HCT116 (cell line): Measurements from ENCODE around the gene INTS6. TPM values are rescaled to one million over a fixed set of nuclear protein-coding genes. Genes with fewer than 3 reads are reported as not detected.

Source experiments
- ATAC-seq: fragments of 200-7000 bp; cut with Tn5 transposase; 2 replicates; pipeline ENCODE4 v1.9.1; 2020; ENCODE audit warnings: mild to moderate bottlenecking, moderate library complexity
- BruUV-seq: library from RNA; stranded (reverse); fragments of 400-500 nt; replicated peaks from 2 replicates; lab custom pipeline; 2021; lab: Mats Ljungman, UMichigan
- CTCF ChIA-PET: fragments of 300-600 bp; sonication (Branson Sonifier 250); formaldehyde crosslinking; loops from one replicate; lab custom pipeline; 2021; ENCODE audit warnings: antibody characterized with exemption; lab: Charles Lee
- POLR2A ChIA-PET: fragments of 300-600, 350-600 bp; sonication (Branson Sonifier 250); formaldehyde crosslinking; loops from one replicate; lab custom pipeline; 2021; ENCODE audit warnings: antibody characterized with exemption; lab: Charles Lee
- RAD21 ChIA-PET, 2 experiments: fragments of 300-600 bp; sonication (Branson Sonifier 250); formaldehyde crosslinking; loops; one replicate each; lab custom pipeline; 2023; ENCODE audit warnings: low total read pairs in 2 of 2; ENCODE audit not compliant: uncharacterized antibody in 2 of 2, unreplicated experiment in 2 of 2, low non-redundant PET in 1 of 2; lab: Charles Lee
- DNase-seq: peaks from one replicate; pipeline ENCODE4 v3.0.0-alpha.2; 2010; ENCODE audit warnings: low read depth, low spot score
- H2AFZ ChIP-seq: fragments of 200-600 bp; shearing (Covaris generic), sonication (generic); 2 replicates; pipeline ENCODE4 v1.6.1; 2017; ENCODE audit warnings: low read depth, mixed run types, mixed read lengths, antibody characterized with exemption, low read length; ENCODE audit not compliant: poor library complexity, severe bottlenecking
- H3K27ac ChIP-seq: 2 replicates; pipeline ENCODE4 v1.5.1; 2012; ENCODE audit warnings: low read depth, low read length
- H3K27me3 ChIP-seq: fragments of 200-600 bp; sonication (generic); 2 replicates; pipeline ENCODE4 v1.6.1; 2016; ENCODE audit warnings: mixed run types, low read length, mixed read lengths; ENCODE audit not compliant: insufficient read depth
- H3K36me3 ChIP-seq, 2 experiments: fragments of 200-500 bp in 1 of 2; fragments of 200-600 bp in 1 of 2; sonication (Bioruptor generic) in 1 of 2; sonication (generic) in 1 of 2; 2 replicates each; pipeline versions ENCODE4 v1.5.1 to v1.6.1; 2014 to 2016; ENCODE audit warnings: low read length in 2 of 2, inconsistent platforms in 1 of 2, mixed read lengths in 1 of 2, mixed run types in 1 of 2; ENCODE audit not compliant: insufficient read depth in 2 of 2, control insufficient read depth in 1 of 2
- H3K4me1 ChIP-seq, 2 experiments: fragments of 200-600 bp in 1 of 2; sonication (generic) in 1 of 2; 2 replicates each; pipeline versions ENCODE4 v1.5.1 to v1.6.1; 2012 to 2017; ENCODE audit warnings: low read length in 2 of 2, inconsistent platforms in 1 of 2, mild to moderate bottlenecking in 1 of 2, mixed read lengths in 1 of 2, mixed run types in 1 of 2, moderate library complexity in 1 of 2; ENCODE audit not compliant: insufficient read depth in 2 of 2, control insufficient read depth in 1 of 2
- H3K4me2 ChIP-seq: fragments of 200-600 bp; sonication (generic); 2 replicates; pipeline ENCODE4 v1.6.1; 2017; ENCODE audit warnings: mixed run types, low read length, mixed read lengths
- H3K4me3 ChIP-seq, 2 experiments: fragments of 200-600 bp in 1 of 2; sonication (generic) in 1 of 2; replicated peaks in 1 of 2; 2 replicates each; pipeline ENCODE4 v1.5.1; 2011 to 2016; ENCODE audit warnings: low read length in 2 of 2, control low read depth in 1 of 2, low read depth in 1 of 2, mild to moderate bottlenecking in 1 of 2, mixed read lengths in 1 of 2, mixed run types in 1 of 2
- H3K79me2 ChIP-seq: fragments of 200-600 bp; sonication (generic); 2 replicates; pipeline ENCODE4 v1.6.1; 2017; ENCODE audit warnings: mild to moderate bottlenecking, mixed run types, low read length, moderate library complexity, mixed read lengths; ENCODE audit not compliant: insufficient read depth
- H3K9ac ChIP-seq: fragments of 200-600 bp; sonication (generic); 2 replicates; pipeline ENCODE4 v1.6.1; 2016; ENCODE audit warnings: low read length, mixed read lengths
- H3K9me2 ChIP-seq: fragments of 200-600 bp; sonication (generic), shearing (Covaris generic); 2 replicates; pipeline ENCODE4 v1.6.1; 2017; ENCODE audit warnings: mixed run types, mild to moderate bottlenecking, moderate library complexity; ENCODE audit not compliant: insufficient read depth
- H3K9me3 ChIP-seq, 2 experiments: fragments of 200-500 bp in 1 of 2; fragments of 200-600 bp in 1 of 2; sonication (Bioruptor generic) in 1 of 2; sonication (generic) in 1 of 2; 2 replicates each; pipeline ENCODE4 v1.6.1; 2014 to 2017; ENCODE audit warnings: low read length in 2 of 2, mixed read lengths in 2 of 2, inconsistent platforms in 1 of 2, low read depth in 1 of 2, mild to moderate bottlenecking in 1 of 2, mixed run types in 1 of 2, moderate library complexity in 1 of 2; ENCODE audit not compliant: control insufficient read depth in 1 of 2, insufficient read depth in 1 of 2
- H4K20me1 ChIP-seq: fragments of 200-600 bp; sonication (generic), shearing (Covaris generic); 2 replicates; pipeline ENCODE4 v1.6.1; 2017; ENCODE audit warnings: mixed run types, mild to moderate bottlenecking, moderate library complexity; ENCODE audit not compliant: insufficient read depth
- CBX3 ChIP-seq: IDR thresholded peaks from 2 replicates; pipeline ENCODE4 v1.6.1; 2012; ENCODE audit warnings: low read depth
- CEBPB ChIP-seq: IDR thresholded peaks from 2 replicates; pipeline ENCODE4 v1.6.1; 2012; ENCODE audit warnings: low read depth
- CTCF ChIP-seq, 3 experiments: fragments of 200-600 bp in 1 of 3; sonication (generic) in 1 of 3; IDR thresholded peaks in 2 of 3; conservative IDR thresholded peaks in 1 of 3; 2 replicates each; pipeline ENCODE4 v1.5.1; 2012 to 2017; ENCODE audit warnings: low read depth in 2 of 3, low read length in 2 of 3, antibody characterized with exemption in 1 of 3, borderline replicate concordance in 1 of 3, control low read depth in 1 of 3, mild to moderate bottlenecking in 1 of 3, mixed read lengths in 1 of 3, mixed run types in 1 of 3, moderate library complexity in 1 of 3; ENCODE audit not compliant: insufficient read depth in 1 of 3
- ELF1 ChIP-seq: IDR thresholded peaks from 2 replicates; pipeline ENCODE4 v1.6.1; 2012; ENCODE audit warnings: low read depth, borderline replicate concordance
- EZH2phosphoT487 ChIP-seq: fragments of 200-600 bp; IDR thresholded peaks from 2 replicates; pipeline ENCODE4 v1.6.1; 2018; ENCODE audit warnings: antibody characterized with exemption, borderline replicate concordance
- TCF7L2 ChIP-seq: IDR thresholded peaks from 2 replicates; pipeline ENCODE4 v1.7.0; 2011; ENCODE audit warnings: borderline replicate concordance, inconsistent platforms; ENCODE audit not compliant: insufficient read depth, insufficient read length; ENCODE audit errors: extremely low read depth
- intact Hi-C: fragments of 100-400 bp; cut with micrococcal nuclease; formaldehyde crosslinking; loops from 2 replicates; pipeline ENCODE4 v1.10.0; 2022
- total RNA-seq: library from RNA; stranded (reverse); gene quantifications from one replicate; pipeline ENCODE4 v1.2.1, GENCODE V29; 2021; ENCODE audit not compliant: unreplicated experiment
- TF ChIP-seq, protein P1 (sequence below): IDR thresholded peaks from 2 replicates; pipeline ENCODE4 v1.6.1; 2011; ENCODE audit warnings: mild to moderate bottlenecking, low read length, moderate library complexity; ENCODE audit not compliant: insufficient replicate concordance; ENCODE audit errors: extremely low read depth
- TF ChIP-seq, protein P2 (sequence below): IDR thresholded peaks from 2 replicates; pipeline ENCODE4 v1.6.1; 2012

Gene INTS6
- total RNA-seq, 1 experiment from 2014 or later, result 44.7 TPM

- RAD21 ChIA-PET, result no interaction called here
- CTCF ChIA-PET, result no interaction called here
Observed at GRCh38 chr13:51333421-51333820, 119.4 kb downstream of the INTS6 start.

More at GRCh38 chr13:51333421-51333820, 119.4 kb downstream of the INTS6 start:
- intact Hi-C loops, result no loop called here
- no peaks in the 10 kb centered on the region for H3K27me3 ChIP-seq
- TF ChIP-seq CBX3 (no peak), CEBPB (no peak), EZH2phosphoT487 (no peak), TCF7L2 (no peak), CTCF (IDR thresholded peaks at IDR 0.05 in 2 of 3, conservative IDR thresholded peaks at IDR 0.05 in 1 of 3; ENCODE audit: borderline replicate concordance in 1 of 3, insufficient read depth in 1 of 3, low read depth in 2 of 3, low read length in 2 of 3) (no peak), ELF1 (no peak)
- TF ChIP-seq, protein P1, sequence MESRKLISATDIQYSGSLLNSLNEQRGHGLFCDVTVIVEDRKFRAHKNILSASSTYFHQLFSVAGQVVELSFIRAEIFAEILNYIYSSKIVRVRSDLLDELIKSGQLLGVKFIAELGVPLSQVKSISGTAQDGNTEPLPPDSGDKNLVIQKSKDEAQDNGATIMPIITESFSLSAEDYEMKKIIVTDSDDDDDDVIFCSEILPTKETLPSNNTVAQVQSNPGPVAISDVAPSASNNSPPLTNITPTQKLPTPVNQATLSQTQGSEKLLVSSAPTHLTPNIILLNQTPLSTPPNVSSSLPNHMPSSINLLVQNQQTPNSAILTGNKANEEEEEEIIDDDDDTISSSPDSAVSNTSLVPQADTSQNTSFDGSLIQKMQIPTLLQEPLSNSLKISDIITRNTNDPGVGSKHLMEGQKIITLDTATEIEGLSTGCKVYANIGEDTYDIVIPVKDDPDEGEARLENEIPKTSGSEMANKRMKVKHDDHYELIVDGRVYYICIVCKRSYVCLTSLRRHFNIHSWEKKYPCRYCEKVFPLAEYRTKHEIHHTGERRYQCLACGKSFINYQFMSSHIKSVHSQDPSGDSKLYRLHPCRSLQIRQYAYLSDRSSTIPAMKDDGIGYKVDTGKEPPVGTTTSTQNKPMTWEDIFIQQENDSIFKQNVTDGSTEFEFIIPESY, result no peak
- TF ChIP-seq, protein P2, sequence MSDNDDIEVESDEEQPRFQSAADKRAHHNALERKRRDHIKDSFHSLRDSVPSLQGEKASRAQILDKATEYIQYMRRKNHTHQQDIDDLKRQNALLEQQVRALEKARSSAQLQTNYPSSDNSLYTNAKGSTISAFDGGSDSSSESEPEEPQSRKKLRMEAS, result no peak
- H3K9me3 ChIP-seq, result no peaks in the 10 kb centered on the region
- ATAC-seq (no peak), DNase-seq (no peak)
- H2AFZ ChIP-seq, result no peak overlapping the region
- no peak overlapping the region for H3K27ac ChIP-seq
- H4K20me1 ChIP-seq, result no peaks in the 10 kb centered on the region
- no peaks in the 10 kb centered on the region for H3K9me2 ChIP-seq
- no TSS peak for BruUV-seq
- no peaks in the 10 kb centered on the region for H3K79me2 ChIP-seq
- no peak overlapping the region for H3K4me2 ChIP-seq
- no peaks in the 10 kb centered on the region for H3K4me1 ChIP-seq
- POLR2A ChIA-PET, result no interaction called here
- H3K9ac ChIP-seq, result no peak overlapping the region
- no peak overlapping the region for H3K4me3 ChIP-seq
- H3K36me3 ChIP-seq, result no peaks in the 10 kb centered on the region
